ENCODE data around the gene DNAI4.

GRCh38 chr1:66944330-66945274 lies 19.9 kb upstream of the DNAI4 start:
- no peak for TF ChIP-seq CTCF (IDR thresholded peaks at IDR 0.05)
- no peak for TF ChIP-seq POLR2A (IDR thresholded peaks at IDR 0.05)
- TF ChIP-seq EP300 (IDR thresholded peaks at IDR 0.05), result peak in 1 of 2 donors; percentile 28

Measured in tibial nerve (tissue), 4 donors.